HG03066 (cell line): Measurements from ENCODE around the gene SIM2.

Source experiments
- ATAC-seq: cut with Tn5 transposase; IDR thresholded peaks from one replicate; pipeline ENCODE4 v1.9.1; 2021; ENCODE audit warnings: low read depth; ENCODE audit not compliant: unreplicated experiment

SIM2 gene

GRCh38 chr21:36699546-36700294, 805 bp downstream of the SIM2 start:
- ATAC-seq, result no peak

GRCh38 chr21:36700295-36700970, 1.5 kb downstream of the SIM2 start:
- ATAC-seq, result no peak

- no peak for ATAC-seq
Measured at GRCh38 chr21:36700971-36701755, 2.2 kb downstream of the SIM2 start.

GRCh38 chr21:36701756-36702621, 3.1 kb downstream of the SIM2 start:
- ATAC-seq, result no peak

- ATAC-seq, result no peak
Measured at GRCh38 chr21:36702622-36702968, 3.7 kb downstream of the SIM2 start.

GRCh38 chr21:36703123-36703522, 4.2 kb downstream of the SIM2 start:
- no peak for ATAC-seq

- ATAC-seq, result no peak
Measured at GRCh38 chr21:36703626-36704280, 4.8 kb downstream of the SIM2 start.

- ATAC-seq, result no peak
Measured at GRCh38 chr21:36704281-36704957, 5.5 kb downstream of the SIM2 start.

GRCh38 chr21:36704958-36705678, 6.2 kb downstream of the SIM2 start:
- ATAC-seq, result no peak

GRCh38 chr21:36705679-36706481, 7.0 kb downstream of the SIM2 start:
- ATAC-seq, result no peak

GRCh38 chr21:36706482-36706852, 7.6 kb downstream of the SIM2 start:
- ATAC-seq, result no peak

- ATAC-seq, result no peak
Measured at GRCh38 chr21:36706951-36707762, 8.2 kb downstream of the SIM2 start.

- no peak for ATAC-seq
Measured at GRCh38 chr21:36707763-36708285, 8.9 kb downstream of the SIM2 start.

GRCh38 chr21:36708286-36709029, 9.5 kb downstream of the SIM2 start:
- no peak for ATAC-seq

GRCh38 chr21:36709030-36709867, 10.3 kb downstream of the SIM2 start:
- no peak for ATAC-seq
